Endodermal cell (in vitro differentiated cells): Measurements from ENCODE around the gene FOXN4. TPM values are rescaled to one million over a fixed set of nuclear protein-coding genes. Genes with fewer than 3 reads are reported as not detected.
"Not testable (repeated sequence)": the region's sequence is repeated elsewhere in the genome, so short reads cannot be mapped to it uniquely, and the experiment has no call there.

ENCODE experiments used
- DNase-seq: peaks from one replicate; pipeline ENCODE4 v3.0.0-alpha.2; 2017
- H3K27ac ChIP-seq: 2 replicates; pipeline ENCODE4 v1.5.1; 2013; ENCODE audit warnings: mild to moderate bottlenecking, low read depth, low read length, moderate library complexity
- H3K27me3 ChIP-seq: 2 replicates; pipeline ENCODE4 v1.6.1; 2013; ENCODE audit warnings: mild to moderate bottlenecking, low read length, moderate library complexity; ENCODE audit not compliant: insufficient read depth, control insufficient read depth, poor library complexity, severe bottlenecking
- H3K36me3 ChIP-seq: 2 replicates; pipeline ENCODE4 v1.7.0; 2013; ENCODE audit warnings: mild to moderate bottlenecking, low read length, moderate library complexity; ENCODE audit not compliant: control insufficient read depth, insufficient read depth
- H3K4me1 ChIP-seq: one replicate; pipeline ENCODE4 v1.7.0; 2013; ENCODE audit warnings: low read length; ENCODE audit not compliant: control insufficient read depth, insufficient read depth
- H3K4me3 ChIP-seq: 2 replicates; pipeline ENCODE4 v1.5.1; 2013; ENCODE audit warnings: mild to moderate bottlenecking, low read length, moderate library complexity
- H3K9ac ChIP-seq: 2 replicates; pipeline ENCODE4 v1.6.1; 2013; ENCODE audit warnings: mild to moderate bottlenecking, low read length, moderate library complexity; ENCODE audit not compliant: poor library complexity, severe bottlenecking; ENCODE audit errors: extremely low read depth
- H3K9me3 ChIP-seq: 2 replicates; pipeline ENCODE4 v1.6.1; 2013; ENCODE audit warnings: mild to moderate bottlenecking, low read length, moderate library complexity; ENCODE audit not compliant: control insufficient read depth
- H3K27ac Mint-ChIP-seq: 2 replicates; pipeline ENCODE4 v1.8.0; 2020; ENCODE audit warnings: mixed read lengths
- H3K27me3 Mint-ChIP-seq: 2 replicates; pipeline ENCODE4 v1.8.0; 2021; ENCODE audit warnings: mild to moderate bottlenecking, mixed read lengths; ENCODE audit not compliant: insufficient read depth
- H3K36me3 Mint-ChIP-seq: 2 replicates; pipeline ENCODE4 v1.8.0; 2020; ENCODE audit warnings: low read depth, mixed read lengths
- H3K4me1 Mint-ChIP-seq: 2 replicates; pipeline ENCODE4 v1.8.0; 2020; ENCODE audit warnings: mixed read lengths
- H3K4me3 Mint-ChIP-seq: 2 replicates; pipeline ENCODE4 v1.8.0; 2020; ENCODE audit warnings: mild to moderate bottlenecking, moderate library complexity, mixed read lengths
- H3K9me3 Mint-ChIP-seq: 2 replicates; pipeline ENCODE4 v1.8.0; 2020; ENCODE audit warnings: mild to moderate bottlenecking, mixed read lengths
- WGBS, 2 experiments: methylation state at CpG; one replicate each; pipeline versions ENCODE4 v1.1.5 to v1.1.7; 2013; ENCODE audit warnings: missing lambda C conversion rate in 2 of 2, mixed read lengths in 1 of 2; ENCODE audit not compliant: insufficient coverage in 1 of 2, insufficient read length in 1 of 2; 5-methylcytosine and 5-hydroxymethylcytosine counted together
- total RNA-seq, 2 donors: library from RNA; stranded (reverse); fragmentation: NEBNext Ultra II Directional in 1 of 2; extraction: Animal tissue kit (Norgen Biotek cat#: 25700) in 1 of 2; gene quantifications; 2 replicates in 1 of 2; 3 replicates in 1 of 2; pipeline ENCODE4 v1.2.1, GENCODE V29; 2021
- TF ChIP-seq, protein P1 (sequence below): fragments of 200-600 bp; sonication (generic); conservative IDR thresholded peaks from 2 replicates; pipeline ENCODE4 v1.5.0; 2021; ENCODE audit warnings: antibody characterized with exemption, mild to moderate bottlenecking

The FOXN4 gene
- total RNA-seq, 2 donors from 2014 or later, result 0.20 to 0.55 TPM

DNA sequence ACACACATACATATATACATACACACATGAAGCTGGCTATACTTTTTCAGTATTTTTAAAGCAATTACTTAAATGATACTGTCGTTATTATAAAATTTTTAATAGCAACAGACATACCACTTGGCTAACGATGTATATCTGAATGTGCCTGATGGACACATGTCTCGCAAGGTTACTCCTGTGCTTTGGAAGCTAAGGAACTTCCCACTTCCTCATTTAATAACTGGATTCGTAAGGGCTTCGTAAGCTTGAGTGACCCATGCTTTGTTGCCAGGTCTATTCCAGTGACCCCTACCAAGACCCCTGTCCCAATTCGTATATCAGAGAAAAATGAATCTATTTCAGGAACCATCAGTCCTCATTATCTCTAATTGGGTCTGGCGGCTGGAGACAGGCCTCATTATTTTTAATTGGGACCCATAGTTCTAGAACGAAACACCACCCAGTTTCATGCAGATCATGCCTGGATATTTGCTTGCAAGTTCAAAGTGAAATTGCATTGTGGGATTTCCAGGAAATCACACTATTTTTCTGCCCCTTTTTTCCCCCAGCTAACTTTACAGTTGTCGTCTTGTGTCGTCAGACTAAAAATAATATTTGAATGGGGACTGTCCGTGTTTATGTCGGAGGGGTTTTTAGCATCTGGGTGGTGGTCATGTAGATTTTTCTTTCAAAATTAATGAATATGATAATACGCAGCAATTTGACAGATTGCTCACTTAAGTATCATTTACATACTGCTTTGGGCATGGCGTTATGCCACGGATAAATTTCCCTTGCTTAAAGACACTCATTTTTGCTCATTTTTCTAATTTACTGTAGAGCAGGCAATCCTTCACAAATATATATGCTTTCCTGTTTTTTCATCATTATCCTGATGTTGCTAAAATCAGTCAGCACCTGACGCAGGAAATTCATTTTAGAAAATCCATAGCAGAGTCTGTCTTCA is 21.5 kb upstream of the FOXN4 start:
- H3K4me1 ChIP-seq, result no peaks in the 10 kb centered on the region
- TF ChIP-seq, protein P1, sequence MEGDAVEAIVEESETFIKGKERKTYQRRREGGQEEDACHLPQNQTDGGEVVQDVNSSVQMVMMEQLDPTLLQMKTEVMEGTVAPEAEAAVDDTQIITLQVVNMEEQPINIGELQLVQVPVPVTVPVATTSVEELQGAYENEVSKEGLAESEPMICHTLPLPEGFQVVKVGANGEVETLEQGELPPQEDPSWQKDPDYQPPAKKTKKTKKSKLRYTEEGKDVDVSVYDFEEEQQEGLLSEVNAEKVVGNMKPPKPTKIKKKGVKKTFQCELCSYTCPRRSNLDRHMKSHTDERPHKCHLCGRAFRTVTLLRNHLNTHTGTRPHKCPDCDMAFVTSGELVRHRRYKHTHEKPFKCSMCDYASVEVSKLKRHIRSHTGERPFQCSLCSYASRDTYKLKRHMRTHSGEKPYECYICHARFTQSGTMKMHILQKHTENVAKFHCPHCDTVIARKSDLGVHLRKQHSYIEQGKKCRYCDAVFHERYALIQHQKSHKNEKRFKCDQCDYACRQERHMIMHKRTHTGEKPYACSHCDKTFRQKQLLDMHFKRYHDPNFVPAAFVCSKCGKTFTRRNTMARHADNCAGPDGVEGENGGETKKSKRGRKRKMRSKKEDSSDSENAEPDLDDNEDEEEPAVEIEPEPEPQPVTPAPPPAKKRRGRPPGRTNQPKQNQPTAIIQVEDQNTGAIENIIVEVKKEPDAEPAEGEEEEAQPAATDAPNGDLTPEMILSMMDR, result no peak
- H3K27me3 ChIP-seq, result no peaks in the 10 kb centered on the region
- H3K9me3 ChIP-seq, result no peaks in the 10 kb centered on the region
- no peaks in the 10 kb centered on the region for H3K36me3 ChIP-seq
- H3K9me3 Mint-ChIP-seq, result no peaks in the 10 kb centered on the region
- no peak overlapping the region for H3K4me3 Mint-ChIP-seq
- whole genome bisulfite sequencing, 2 experiments, result 92% methylated on average over 14 to 16 of the region's 16 CpGs
- peaks cover 2% of the 10 kb centered on the region for H3K4me1 Mint-ChIP-seq
- H3K27ac ChIP-seq, result no peak overlapping the region
- no peak overlapping the region for H3K4me3 ChIP-seq
- H3K27me3 Mint-ChIP-seq, result no peaks in the 10 kb centered on the region
- no peak overlapping the region for H3K27ac Mint-ChIP-seq
- no peak for DNase-seq
- H3K36me3 Mint-ChIP-seq, result no peaks in the 10 kb centered on the region
- no peak overlapping the region for H3K9ac ChIP-seq

DNA sequence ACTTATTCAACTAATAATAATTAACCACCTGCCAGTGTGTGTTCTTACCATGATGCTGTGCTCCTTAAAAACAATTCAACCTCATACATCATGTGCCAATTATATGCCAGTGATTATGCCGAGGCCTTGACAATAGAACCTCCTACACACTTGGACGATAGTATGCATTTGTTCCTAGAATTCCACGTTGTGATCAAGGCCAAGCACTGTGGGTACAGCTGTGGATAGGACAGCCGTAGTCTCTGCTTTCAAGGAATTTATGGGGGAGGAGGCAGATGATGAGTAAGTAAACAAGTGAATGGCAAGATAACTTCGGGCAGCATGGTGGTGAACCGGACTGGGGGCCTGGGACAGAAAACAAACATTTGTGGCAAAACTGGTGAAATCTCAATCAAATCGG is 20.6 kb upstream of the FOXN4 start:
- Histone ChIP-seq H3K9ac (no peak overlapping the region), H3K9me3 (no peaks in the 10 kb centered on the region), H3K27ac (no peak overlapping the region), H3K36me3 (no peaks in the 10 kb centered on the region), H3K4me1 (no peaks in the 10 kb centered on the region), H3K4me3 (no peak overlapping the region), H3K27me3 (no peaks in the 10 kb centered on the region)
- Mint-ChIP-seq H3K4me1 (peaks cover 2% of the 10 kb centered on the region), H3K27me3 (no peaks in the 10 kb centered on the region), H3K36me3 (no peaks in the 10 kb centered on the region), H3K27ac (no peak overlapping the region), H3K4me3 (no peak overlapping the region), H3K9me3 (no peaks in the 10 kb centered on the region)
- WGBS, 2 experiments, result 71 to 89% methylated on average over 7 of the region's 7 CpGs
- TF ChIP-seq, protein P1, result no peak
- no peak for DNase-seq

- Histone ChIP-seq H3K27me3 (no peaks in the 10 kb centered on the region), H3K4me3 (no peak overlapping the region), H3K9ac (no peak overlapping the region), H3K36me3 (no peaks in the 10 kb centered on the region), H3K4me1 (no peaks in the 10 kb centered on the region), H3K27ac (peak overlapping the region; percentile 40), H3K9me3 (no peaks in the 10 kb centered on the region)
- peaks cover 2% of the 10 kb centered on the region for H3K4me1 Mint-ChIP-seq
- no peak overlapping the region for H3K4me3 Mint-ChIP-seq
- TF ChIP-seq, protein P1, result no peak
- DNase-seq, result no peak
- WGBS, 2 experiments, result 92% methylated on average over 2 to 3 of the region's 3 CpGs
- no peaks in the 10 kb centered on the region for H3K9me3 Mint-ChIP-seq
- no peaks in the 10 kb centered on the region for H3K27me3 Mint-ChIP-seq
- no peak overlapping the region for H3K27ac Mint-ChIP-seq
- no peaks in the 10 kb centered on the region for H3K36me3 Mint-ChIP-seq
Observed at GRCh38 chr12:109329003-109329402, 19.9 kb upstream of the FOXN4 start.

- H3K27me3 Mint-ChIP-seq, result peaks cover 14% of the 10 kb centered on the region
- WGBS, 2 experiments, result 85 to 93% methylated on average over 6 to 8 of the region's 8 CpGs
- H3K4me3 Mint-ChIP-seq, H3K4me3 ChIP-seq, H3K4me1 ChIP-seq, H3K36me3 Mint-ChIP-seq, H3K27ac Mint-ChIP-seq, H3K9me3 Mint-ChIP-seq, H3K4me1 Mint-ChIP-seq, H3K9ac ChIP-seq, H3K27ac ChIP-seq, H3K9me3 ChIP-seq, H3K36me3 ChIP-seq, DNase-seq, H3K27me3 ChIP-seq: not testable (repeated sequence)
Observed at GRCh38 chr12:109321294-109321693, 12.2 kb upstream of the FOXN4 start.
